CD4-positive, alpha-beta memory T cell (primary cell): Measurements from ENCODE around the gene STXBP4. TPM values are rescaled to one million over a fixed set of nuclear protein-coding genes. Genes with fewer than 3 reads are reported as not detected.

ENCODE experiments used
- CTCF ChIA-PET: fragments of 350-600 bp; sonication (Branson Sonifier 250); formaldehyde crosslinking; loops from one replicate; lab custom pipeline; 2021; ENCODE audit warnings: inconsistent platforms; ENCODE audit not compliant: partially characterized antibody; lab: Charles Lee
- POLR2A ChIA-PET: fragments of 350-600 bp; sonication (Branson Sonifier 250); formaldehyde crosslinking; loops from one replicate; lab custom pipeline; 2021; ENCODE audit not compliant: partially characterized antibody; lab: Charles Lee
- DNase-seq, 5 donors: peaks; one replicate each; pipeline versions ENCODE4 v3.0.0 to v3.0.0-alpha.2; 2020 to 2022; ENCODE audit warnings: mixed read lengths in 1 of 5
- H3K27ac ChIP-seq: one replicate; pipeline ENCODE4 v1.7.0; 2013; ENCODE audit warnings: low read depth, low read length
- H3K27me3 ChIP-seq: 2 replicates; pipeline ENCODE4 v1.7.0; 2013; ENCODE audit warnings: mild to moderate bottlenecking, low read length, moderate library complexity; ENCODE audit not compliant: insufficient read depth
- H3K36me3 ChIP-seq: 2 replicates; pipeline ENCODE4 v1.7.0; 2013; ENCODE audit warnings: mild to moderate bottlenecking, low read length, moderate library complexity; ENCODE audit not compliant: insufficient read depth
- H3K4me1 ChIP-seq: 2 replicates; pipeline ENCODE4 v1.7.0; 2013; ENCODE audit warnings: mild to moderate bottlenecking, low read length, moderate library complexity; ENCODE audit not compliant: insufficient read depth
- H3K4me3 ChIP-seq, 2 donors: one replicate each; pipeline ENCODE4 v1.7.0; 2013; ENCODE audit warnings: low read length in 2 of 2, mild to moderate bottlenecking in 1 of 2
- H3K9me3 ChIP-seq, 2 donors: one replicate each; pipeline ENCODE4 v1.7.0; 2013; ENCODE audit warnings: low read length in 2 of 2, control low read depth in 1 of 2; ENCODE audit not compliant: control insufficient read depth in 1 of 2
- H3K27ac Mint-ChIP-seq, 7 donors: one replicate each; pipeline ENCODE4 v1.8.0; 2020 to 2021; ENCODE audit warnings: mixed read lengths in 7 of 7, mild to moderate bottlenecking in 6 of 7, inconsistent platforms in 3 of 7, moderate library complexity in 3 of 7
- H3K27me3 Mint-ChIP-seq, 2 donors: one replicate each; pipeline ENCODE4 v1.8.0; 2020 to 2021; ENCODE audit warnings: mixed read lengths in 2 of 2
- H3K36me3 Mint-ChIP-seq, 2 donors: one replicate each; pipeline ENCODE4 v1.8.0; 2020 to 2021; ENCODE audit warnings: mixed read lengths in 2 of 2, inconsistent platforms in 1 of 2, mild to moderate bottlenecking in 1 of 2
- H3K4me1 Mint-ChIP-seq, 4 donors: one replicate each; pipeline ENCODE4 v1.8.0; 2020 to 2021; ENCODE audit warnings: mixed read lengths in 4 of 4, mild to moderate bottlenecking in 1 of 4
- H3K4me3 Mint-ChIP-seq, 8 donors: one replicate each; pipeline ENCODE4 v1.8.0; 2020 to 2021; ENCODE audit warnings: mixed read lengths in 8 of 8, mild to moderate bottlenecking in 7 of 8, moderate library complexity in 6 of 8, inconsistent platforms in 3 of 8
- H3K9me3 Mint-ChIP-seq, 8 donors: one replicate each; pipeline ENCODE4 v1.8.0; 2020 to 2021; ENCODE audit warnings: mixed read lengths in 8 of 8, mild to moderate bottlenecking in 5 of 8, inconsistent platforms in 3 of 8, moderate library complexity in 1 of 8
- intact Hi-C: fragments of 100-400 bp; cut with micrococcal nuclease; formaldehyde crosslinking; loops from one replicate; pipeline ENCODE4 v1.15.1; 2023
- polyA plus RNA-seq, 2 donors: library from polyadenylated mRNA; unstranded; fragments of 300-500 nt; fragmentation: Illumina TruSeq; gene quantifications; one replicate each; pipeline ENCODE4 v1.2.3, GENCODE V29; 2021
- total RNA-seq, 2 experiments: library from RNA; stranded (reverse); gene quantifications; one replicate each; pipeline ENCODE4 v1.2.3, GENCODE V29; 2021

The STXBP4 gene
- total and polyA plus RNA-seq, 4 experiments from 2014 or later: 1.5 to 12.8 (median 7.3) TPM

- Mint-ChIP-seq H3K36me3 (peaks cover under 1 to 6% of the 10 kb centered on the region in 2 donors), H3K4me3 (no peak overlapping the region), H3K4me1 (no peaks in the 10 kb centered on the region), H3K27me3 (no peaks in the 10 kb centered on the region), H3K9me3 (peaks cover 2 to 7% (median 5%) of the 10 kb centered on the region in 8 donors), H3K27ac (no peak overlapping the region)
- intact Hi-C loops: no loop called here
- H3K9me3 ChIP-seq: no peaks in the 10 kb centered on the region
- H3K4me1 ChIP-seq: no peaks in the 10 kb centered on the region
- CTCF ChIA-PET: no interaction called here
- H3K27ac ChIP-seq: no peak overlapping the region
- no peaks in the 10 kb centered on the region for H3K36me3 ChIP-seq
- H3K4me3 ChIP-seq: no peak overlapping the region
- H3K27me3 ChIP-seq: no peaks in the 10 kb centered on the region
- DNase-seq: no peak
- POLR2A ChIA-PET: interaction anchor here (1.1 kb wide), 1 partner anchor 50 kb away, joined by 3 read pairs; no protein-coding TSS in a partner anchor
Measured at GRCh38 chr17:55186937-55187770, 218.6 kb downstream of the STXBP4 start.

GRCh38 chr17:55190748-55191147 lies 222.2 kb downstream of the STXBP4 start:
- Mint-ChIP-seq H3K27me3 (no peaks in the 10 kb centered on the region), H3K9me3 (no peaks in the 10 kb centered on the region), H3K36me3 (no peaks in the 10 kb centered on the region), H3K27ac (no peak overlapping the region), H3K4me3 (no peak overlapping the region), H3K4me1 (peaks cover 0 to 3% (median 1%) of the 10 kb centered on the region in 4 donors)
- Histone ChIP-seq H3K27me3 (no peaks in the 10 kb centered on the region), H3K36me3 (no peaks in the 10 kb centered on the region), H3K9me3 (no peaks in the 10 kb centered on the region), H3K4me3 (no peak overlapping the region), H3K27ac (no peak overlapping the region), H3K4me1 (no peaks in the 10 kb centered on the region)
- ChIA-PET CTCF (no interaction called here), POLR2A (interaction anchor here (0.9 kb wide), 1 partner anchor 47 kb away, joined by 3 read pairs; no protein-coding TSS in a partner anchor)
- no peak for DNase-seq
- intact Hi-C loops: no loop called here

- Mint-ChIP-seq H3K27ac (no peak overlapping the region), H3K4me3 (no peak overlapping the region), H3K27me3 (peaks cover 4 to 5% of the 10 kb centered on the region in 2 donors), H3K9me3 (peaks cover 0 to 6% (median 3%) of the 10 kb centered on the region in 8 donors), H3K4me1 (peaks cover 0 to 2% (median 0%) of the 10 kb centered on the region in 4 donors), H3K36me3 (no peaks in the 10 kb centered on the region)
- intact Hi-C loops: no loop called here
- no peak overlapping the region for H3K27ac ChIP-seq
- ChIA-PET CTCF (no interaction called here), POLR2A (no interaction called here)
- no peak for DNase-seq
- no peaks in the 10 kb centered on the region for H3K27me3 ChIP-seq
- H3K36me3 ChIP-seq: no peaks in the 10 kb centered on the region
- H3K4me3 ChIP-seq: no peak overlapping the region
- H3K9me3 ChIP-seq: no peaks in the 10 kb centered on the region
- no peaks in the 10 kb centered on the region for H3K4me1 ChIP-seq
Measured at GRCh38 chr17:55198690-55199370, 230.3 kb downstream of the STXBP4 start.

GRCh38 chr17:55200904-55201303 lies 232.3 kb downstream of the STXBP4 start:
- H3K9me3 ChIP-seq: no peaks in the 10 kb centered on the region
- peaks cover 5% of the 10 kb centered on the region in 2 donors for H3K27me3 Mint-ChIP-seq
- no peaks in the 10 kb centered on the region for H3K4me1 ChIP-seq
- H3K9me3 Mint-ChIP-seq: peaks cover 0 to 13% (median 8%) of the 10 kb centered on the region in 8 donors
- no peaks in the 10 kb centered on the region for H3K27me3 ChIP-seq
- H3K4me3 ChIP-seq: no peak overlapping the region
- no peaks in the 10 kb centered on the region for H3K36me3 ChIP-seq
- H3K27ac Mint-ChIP-seq: peak overlapping the region in 1 of 7 donors; percentile 50
- ChIA-PET CTCF (no interaction called here), POLR2A (no interaction called here)
- no peaks in the 10 kb centered on the region for H3K36me3 Mint-ChIP-seq
- H3K4me3 Mint-ChIP-seq: no peak overlapping the region
- no peak overlapping the region for H3K27ac ChIP-seq
- intact Hi-C loops: no loop called here
- peaks cover 0 to 2% (median 0%) of the 10 kb centered on the region in 4 donors for H3K4me1 Mint-ChIP-seq
- DNase-seq: no peak

- H3K36me3 ChIP-seq: no peaks in the 10 kb centered on the region
- POLR2A ChIA-PET: no interaction called here
- DNase-seq: no peak
- H3K36me3 Mint-ChIP-seq: no peaks in the 10 kb centered on the region
- intact Hi-C loops: no loop called here
- no peaks in the 10 kb centered on the region for H3K4me1 ChIP-seq
- H3K27ac ChIP-seq: no peak overlapping the region
- H3K9me3 Mint-ChIP-seq: peaks cover 0 to 13% (median 8%) of the 10 kb centered on the region in 8 donors
- peaks cover 5% of the 10 kb centered on the region in 2 donors for H3K27me3 Mint-ChIP-seq
- H3K27ac Mint-ChIP-seq: no peak overlapping the region
- no peak overlapping the region for H3K4me3 ChIP-seq
- H3K4me1 Mint-ChIP-seq: peaks cover 0 to 2% (median 0%) of the 10 kb centered on the region in 4 donors
- H3K27me3 ChIP-seq: no peaks in the 10 kb centered on the region
- H3K9me3 ChIP-seq: no peaks in the 10 kb centered on the region
- CTCF ChIA-PET: no interaction called here
- no peak overlapping the region for H3K4me3 Mint-ChIP-seq
Measured at GRCh38 chr17:55201308-55201932, 232.9 kb downstream of the STXBP4 start.

GRCh38 chr17:55202896-55203295 lies 234.3 kb downstream of the STXBP4 start:
- POLR2A ChIA-PET: no interaction called here
- no peaks in the 10 kb centered on the region for H3K9me3 ChIP-seq
- CTCF ChIA-PET: interaction anchor here (1.2 kb wide), 1 partner anchor 34 kb away, joined by 3 read pairs; no protein-coding TSS in a partner anchor
- H3K27me3 ChIP-seq: no peaks in the 10 kb centered on the region
- H3K4me1 ChIP-seq: no peaks in the 10 kb centered on the region
- no peak overlapping the region for H3K4me3 Mint-ChIP-seq
- no peaks in the 10 kb centered on the region for H3K36me3 ChIP-seq
- peaks cover 1 to 2% of the 10 kb centered on the region in 2 donors for H3K27me3 Mint-ChIP-seq
- intact Hi-C loops: no loop called here
- no peak for DNase-seq
- H3K36me3 Mint-ChIP-seq: peaks cover 0 to 4% of the 10 kb centered on the region in 2 donors
- H3K27ac Mint-ChIP-seq: no peak overlapping the region
- peaks cover 0 to 2% (median 0%) of the 10 kb centered on the region in 4 donors for H3K4me1 Mint-ChIP-seq
- H3K4me3 ChIP-seq: no peak overlapping the region
- H3K9me3 Mint-ChIP-seq: peaks cover 0 to 12% (median 8%) of the 10 kb centered on the region in 8 donors
- H3K27ac ChIP-seq: no peak overlapping the region
